Esophagus muscularis mucosa (tissue), 4 donors: ENCODE measurements around the gene LIX1.

Experiments
- EP300 ChIP-seq: sonication (generic); formaldehyde crosslinking; IDR thresholded peaks from one replicate; pipeline ENCODE4 v1.6.1; 2017; ENCODE audit warnings: antibody characterized with exemption
- POLR2A ChIP-seq: fragments of 450-650 bp; IDR thresholded peaks from one replicate; pipeline ENCODE4 v1.6.1; 2017; ENCODE audit warnings: antibody characterized with exemption, moderate library complexity, mild to moderate bottlenecking, low read depth
- POLR2AphosphoS5 ChIP-seq, 2 donors: sonication (generic); formaldehyde crosslinking; IDR thresholded peaks; one replicate each; pipeline ENCODE4 v1.6.1; 2017; ENCODE audit warnings: antibody characterized with exemption in 2 of 2
- TF ChIP-seq, protein P1 (sequence below), 3 experiments: fragments of 200-600 bp in 2 of 3; fragments of 450-650 bp in 1 of 3; sonication (generic) in 2 of 3; IDR thresholded peaks; one replicate each; pipeline ENCODE4 v1.5.1; 2017 to 2019; ENCODE audit warnings: antibody characterized with exemption in 3 of 3, mild to moderate bottlenecking in 2 of 3, moderate library complexity in 1 of 3

DNA sequence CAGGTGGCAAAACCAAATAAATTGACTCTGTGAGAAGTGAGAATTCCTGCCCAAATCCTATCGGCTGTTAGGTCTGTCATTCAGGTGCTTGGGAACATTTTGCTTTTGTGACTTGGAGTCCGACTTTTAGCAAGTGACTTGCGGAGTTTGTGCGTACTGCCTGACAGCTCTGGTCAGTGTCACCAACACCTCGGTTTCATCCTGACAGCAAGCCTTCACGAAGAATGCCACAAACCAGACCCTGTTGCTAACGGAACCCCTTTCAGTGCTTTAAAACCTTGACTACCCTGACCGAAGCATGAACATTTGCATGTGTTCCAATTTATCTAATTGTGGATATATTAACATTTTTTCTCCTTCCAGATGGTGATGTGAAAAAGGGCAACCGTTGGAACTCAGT, 26.5 kb downstream of the LIX1 start:
- TF ChIP-seq, protein P1, sequence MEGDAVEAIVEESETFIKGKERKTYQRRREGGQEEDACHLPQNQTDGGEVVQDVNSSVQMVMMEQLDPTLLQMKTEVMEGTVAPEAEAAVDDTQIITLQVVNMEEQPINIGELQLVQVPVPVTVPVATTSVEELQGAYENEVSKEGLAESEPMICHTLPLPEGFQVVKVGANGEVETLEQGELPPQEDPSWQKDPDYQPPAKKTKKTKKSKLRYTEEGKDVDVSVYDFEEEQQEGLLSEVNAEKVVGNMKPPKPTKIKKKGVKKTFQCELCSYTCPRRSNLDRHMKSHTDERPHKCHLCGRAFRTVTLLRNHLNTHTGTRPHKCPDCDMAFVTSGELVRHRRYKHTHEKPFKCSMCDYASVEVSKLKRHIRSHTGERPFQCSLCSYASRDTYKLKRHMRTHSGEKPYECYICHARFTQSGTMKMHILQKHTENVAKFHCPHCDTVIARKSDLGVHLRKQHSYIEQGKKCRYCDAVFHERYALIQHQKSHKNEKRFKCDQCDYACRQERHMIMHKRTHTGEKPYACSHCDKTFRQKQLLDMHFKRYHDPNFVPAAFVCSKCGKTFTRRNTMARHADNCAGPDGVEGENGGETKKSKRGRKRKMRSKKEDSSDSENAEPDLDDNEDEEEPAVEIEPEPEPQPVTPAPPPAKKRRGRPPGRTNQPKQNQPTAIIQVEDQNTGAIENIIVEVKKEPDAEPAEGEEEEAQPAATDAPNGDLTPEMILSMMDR (IDR thresholded peaks at IDR 0.05): no peak
- TF ChIP-seq POLR2A (no peak), EP300 (no peak), POLR2AphosphoS5 (IDR thresholded peaks at IDR 0.05) (no peak)
